HL-60 (cell line): ENCODE measurements around the gene LSAMP.

ENCODE experiments used
- DNase-seq, 2 experiments: peaks; one replicate each; pipeline ENCODE4 v3.0.0-alpha.2; 2010 to 2020; ENCODE audit warnings: low read depth in 1 of 2, low spot score in 1 of 2
- H3K27ac ChIP-seq: fragments of 250-450 bp; sonication (Bioruptor Pico); replicated peaks from 2 replicates; pipeline ENCODE4 v1.5.1; 2020; ENCODE audit warnings: mild to moderate bottlenecking, moderate library complexity
- H3K27me3 ChIP-seq: fragments of 250-450 bp; sonication (Bioruptor Pico); 2 replicates; pipeline ENCODE4 v1.5.1; 2021; ENCODE audit warnings: mild to moderate bottlenecking, moderate library complexity; ENCODE audit not compliant: insufficient read depth, poor library complexity, severe bottlenecking
- H3K4me3 ChIP-seq: replicated peaks from 2 replicates; pipeline ENCODE4 v1.5.1; 2011; ENCODE audit warnings: mild to moderate bottlenecking, control low read depth, low read length; ENCODE audit not compliant: insufficient read depth
- CTCF ChIP-seq: IDR thresholded peaks from one replicate; pipeline ENCODE4 v1.5.1; 2011; ENCODE audit warnings: low read length, control low read depth, inconsistent platforms; ENCODE audit not compliant: insufficient read depth
- GABPA ChIP-seq: IDR thresholded peaks from 2 replicates; pipeline ENCODE4 v1.6.1; 2012; ENCODE audit warnings: low read depth
- POLR2AphosphoS5 ChIP-seq: IDR thresholded peaks from 2 replicates; pipeline ENCODE4 v1.6.1; 2012; ENCODE audit warnings: low read depth
- REST ChIP-seq: IDR thresholded peaks from 2 replicates; pipeline ENCODE4 v1.6.1; 2012; ENCODE audit warnings: low read depth; ENCODE audit not compliant: insufficient replicate concordance
- SPI1 ChIP-seq: IDR thresholded peaks from 2 replicates; pipeline ENCODE4 v1.6.1; 2012; ENCODE audit warnings: low read depth, mild to moderate bottlenecking, borderline replicate concordance

LSAMP gene

GRCh38 chr3:115808244-115808643, 637.0 kb downstream of the LSAMP start:
- DNase-seq: no peak
- TF ChIP-seq GABPA (no peak), POLR2AphosphoS5 (no peak), REST (no peak), SPI1 (no peak), CTCF (no peak)
- Histone ChIP-seq H3K27ac (no peak overlapping the region), H3K4me3 (no peak overlapping the region), H3K27me3 (no peaks in the 10 kb centered on the region)

GRCh38 chr3:115806501-115806900, 638.8 kb downstream of the LSAMP start:
- DNase-seq: no peak
- Histone ChIP-seq H3K27ac (no peak overlapping the region), H3K27me3 (no peaks in the 10 kb centered on the region), H3K4me3 (no peak overlapping the region)
- no peak for TF ChIP-seq CTCF
- TF ChIP-seq GABPA: no peak
- TF ChIP-seq REST: no peak
- no peak for TF ChIP-seq SPI1
- TF ChIP-seq POLR2AphosphoS5: no peak

- no peak overlapping the region for H3K4me3 ChIP-seq
- no peak overlapping the region for H3K27ac ChIP-seq
- H3K27me3 ChIP-seq: no peaks in the 10 kb centered on the region
- TF ChIP-seq CTCF: no peak
- no peak for DNase-seq
Measured at GRCh38 chr3:115805520-115805919, 639.8 kb downstream of the LSAMP start.

- H3K4me3 ChIP-seq: no peak overlapping the region
- TF ChIP-seq GABPA (no peak), CTCF (no peak), REST (no peak), SPI1 (no peak), POLR2AphosphoS5 (no peak)
- no peak for DNase-seq
- no peaks in the 10 kb centered on the region for H3K27me3 ChIP-seq
- H3K27ac ChIP-seq: no peak overlapping the region
Measured at GRCh38 chr3:115804713-115805119, 640.6 kb downstream of the LSAMP start.
